SU-DHL-6 (cell line): Measurements from ENCODE around the gene NIPSNAP3A.

Source experiments
- H2AFZ ChIP-seq: fragments of 200-600 bp; sonication (generic); 2 replicates; pipeline ENCODE4 v1.6.1; 2014; ENCODE audit warnings: low read depth, mild to moderate bottlenecking, moderate library complexity, mixed read lengths, antibody characterized with exemption, low read length; ENCODE audit not compliant: severe bottlenecking
- H3F3A ChIP-seq: fragments of 200-600 bp; shearing (Covaris generic); 2 replicates; pipeline ENCODE4 v1.6.0; 2016; ENCODE audit warnings: antibody characterized with exemption, mild to moderate bottlenecking; ENCODE audit not compliant: insufficient read depth
- H3K27ac ChIP-seq: fragments of 200-600 bp; sonication (generic); 2 replicates; pipeline ENCODE4 v1.5.1; 2016; ENCODE audit warnings: low read depth, mild to moderate bottlenecking, low read length, moderate library complexity, mixed read lengths
- H3K27me3 ChIP-seq: fragments of 200-600 bp; sonication (generic), shearing (Covaris generic); 2 replicates; pipeline ENCODE4 v1.6.0; 2014; ENCODE audit warnings: mild to moderate bottlenecking, low read length
- H3K36me3 ChIP-seq: fragments of 200-600 bp; sonication (generic); 2 replicates; pipeline ENCODE4 v1.6.1; 2014; ENCODE audit warnings: mild to moderate bottlenecking, low read length, mixed read lengths
- H3K4me2 ChIP-seq: fragments of 300-600, 200-600 bp; shearing (Covaris generic), sonication (generic); 2 replicates; pipeline ENCODE4 v1.6.0; 2014; ENCODE audit warnings: low read length, low read depth, mild to moderate bottlenecking; ENCODE audit not compliant: poor library complexity, severe bottlenecking
- H3K4me3 ChIP-seq: fragments of 200-600 bp; sonication (generic); 2 replicates; pipeline ENCODE4 v1.5.1; 2014; ENCODE audit warnings: antibody characterized with exemption, low read length, mild to moderate bottlenecking, mixed read lengths; ENCODE audit not compliant: insufficient read depth, poor library complexity, severe bottlenecking
- H3K79me2 ChIP-seq: fragments of 200-600 bp; sonication (generic); 2 replicates; pipeline ENCODE4 v1.6.1; 2014; ENCODE audit warnings: mild to moderate bottlenecking, low read length, moderate library complexity; ENCODE audit not compliant: insufficient read depth
- H3K9ac ChIP-seq: fragments of 200-600 bp; sonication (generic); 2 replicates; pipeline ENCODE4 v1.7.0; 2014; ENCODE audit warnings: mild to moderate bottlenecking, low read length
- H3K9me2 ChIP-seq: fragments of 200-600 bp; sonication (generic); replicated peaks from 2 replicates; pipeline ENCODE4 v1.6.1; 2014; ENCODE audit warnings: low read length; ENCODE audit not compliant: insufficient read depth
- H3K9me3 ChIP-seq: fragments of 200-600 bp; sonication (generic); 2 replicates; pipeline ENCODE4 v1.6.1; 2014; ENCODE audit warnings: low read length, mixed read lengths; ENCODE audit not compliant: insufficient read depth
- H4K20me1 ChIP-seq: fragments of 200-600 bp; sonication (generic); 2 replicates; pipeline ENCODE4 v1.6.1; 2014; ENCODE audit warnings: low read depth, mild to moderate bottlenecking, antibody characterized with exemption, low read length, moderate library complexity, mixed read lengths
- EZH2phosphoT487 ChIP-seq: fragments of 200-600 bp; sonication (generic), shearing (Covaris generic); conservative IDR thresholded peaks from 2 replicates; pipeline ENCODE4 v1.6.1; 2018; ENCODE audit warnings: mild to moderate bottlenecking, antibody characterized with exemption, low read length, moderate library complexity, mixed read lengths
- TF ChIP-seq, protein P1 (sequence below): fragments of 200-600 bp; sonication (generic); IDR thresholded peaks from one replicate; pipeline ENCODE4 v1.5.1; 2017; ENCODE audit warnings: antibody characterized with exemption, mild to moderate bottlenecking, low read length, moderate library complexity; ENCODE audit not compliant: insufficient read depth, poor library complexity, severe bottlenecking

The NIPSNAP3A gene

DNA sequence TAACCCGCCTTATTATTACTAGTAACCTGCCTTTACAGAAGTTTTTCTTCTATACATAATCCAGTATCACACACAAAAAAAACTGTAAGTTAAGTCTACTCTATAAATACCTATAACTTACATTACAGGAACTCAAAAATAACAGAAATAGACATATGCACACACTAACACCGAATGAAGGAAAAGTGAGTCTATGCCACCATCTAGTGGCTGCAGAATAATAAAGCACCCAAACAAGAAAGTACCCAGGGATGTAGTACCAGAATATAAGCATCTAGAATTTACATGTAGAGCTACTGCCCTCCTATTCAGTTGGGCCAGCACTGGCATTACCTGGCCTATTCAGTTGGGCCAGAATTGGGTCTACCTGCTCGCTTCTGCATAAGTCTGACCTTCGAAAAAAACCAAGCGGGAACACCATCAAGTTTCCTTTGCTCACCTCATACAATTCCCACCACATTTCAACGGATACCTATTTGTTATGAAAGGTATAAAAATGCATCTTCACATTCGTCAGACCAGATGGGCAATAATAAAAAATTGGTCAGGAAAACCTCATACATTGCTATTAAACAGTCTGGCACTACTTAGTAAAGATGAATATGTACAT lies 4.0 kb upstream of the NIPSNAP3A start:
- Histone ChIP-seq H3K9me3 (no peaks in the 10 kb centered on the region), H3K4me2 (peak overlapping the region; percentile 20), H3F3A (no peaks in the 10 kb centered on the region), H3K9ac (no peak overlapping the region), H4K20me1 (no peaks in the 10 kb centered on the region), H3K36me3 (no peaks in the 10 kb centered on the region), H3K27me3 (no peaks in the 10 kb centered on the region), H3K79me2 (no peaks in the 10 kb centered on the region), H2AFZ (no peak overlapping the region), H3K9me2 (no peaks in the 10 kb centered on the region), H3K4me3 (no peak overlapping the region), H3K27ac (no peak overlapping the region)
- TF ChIP-seq EZH2phosphoT487 = no peak
- TF ChIP-seq, protein P1, sequence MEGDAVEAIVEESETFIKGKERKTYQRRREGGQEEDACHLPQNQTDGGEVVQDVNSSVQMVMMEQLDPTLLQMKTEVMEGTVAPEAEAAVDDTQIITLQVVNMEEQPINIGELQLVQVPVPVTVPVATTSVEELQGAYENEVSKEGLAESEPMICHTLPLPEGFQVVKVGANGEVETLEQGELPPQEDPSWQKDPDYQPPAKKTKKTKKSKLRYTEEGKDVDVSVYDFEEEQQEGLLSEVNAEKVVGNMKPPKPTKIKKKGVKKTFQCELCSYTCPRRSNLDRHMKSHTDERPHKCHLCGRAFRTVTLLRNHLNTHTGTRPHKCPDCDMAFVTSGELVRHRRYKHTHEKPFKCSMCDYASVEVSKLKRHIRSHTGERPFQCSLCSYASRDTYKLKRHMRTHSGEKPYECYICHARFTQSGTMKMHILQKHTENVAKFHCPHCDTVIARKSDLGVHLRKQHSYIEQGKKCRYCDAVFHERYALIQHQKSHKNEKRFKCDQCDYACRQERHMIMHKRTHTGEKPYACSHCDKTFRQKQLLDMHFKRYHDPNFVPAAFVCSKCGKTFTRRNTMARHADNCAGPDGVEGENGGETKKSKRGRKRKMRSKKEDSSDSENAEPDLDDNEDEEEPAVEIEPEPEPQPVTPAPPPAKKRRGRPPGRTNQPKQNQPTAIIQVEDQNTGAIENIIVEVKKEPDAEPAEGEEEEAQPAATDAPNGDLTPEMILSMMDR = peak; percentile 73

DNA sequence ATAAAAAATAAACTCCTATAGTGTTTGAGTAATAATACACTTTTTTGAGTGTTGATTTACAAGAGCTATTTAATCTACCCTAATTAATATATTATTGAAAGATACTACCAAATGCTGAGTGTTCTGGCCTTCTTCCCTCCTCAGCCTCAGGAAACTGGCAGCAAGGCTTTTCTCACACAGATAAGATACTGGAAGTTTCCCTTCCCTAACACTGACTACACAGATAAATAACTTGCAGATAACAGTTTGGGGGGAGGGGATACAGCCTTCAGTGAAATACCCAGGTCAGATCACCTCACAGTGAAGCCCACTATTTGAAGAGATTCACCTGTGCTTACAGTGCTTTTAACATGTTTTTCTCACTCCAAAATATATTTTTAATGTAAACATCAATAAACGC lies 1.6 kb upstream of the NIPSNAP3A start:
- no peaks in the 10 kb centered on the region for H3K27me3 ChIP-seq
- H3K9me3 ChIP-seq = no peaks in the 10 kb centered on the region
- H3K4me3 ChIP-seq = no peak overlapping the region
- H3K36me3 ChIP-seq = no peaks in the 10 kb centered on the region
- no peaks in the 10 kb centered on the region for H4K20me1 ChIP-seq
- TF ChIP-seq EZH2phosphoT487 = no peak
- TF ChIP-seq, protein P1 = no peak
- H3F3A ChIP-seq = no peaks in the 10 kb centered on the region
- H3K9me2 ChIP-seq = no peaks in the 10 kb centered on the region
- H3K79me2 ChIP-seq = no peaks in the 10 kb centered on the region
- H3K9ac ChIP-seq = no peak overlapping the region
- no peak overlapping the region for H3K27ac ChIP-seq
- no peak overlapping the region for H2AFZ ChIP-seq
- peak overlapping the region; percentile 76 for H3K4me2 ChIP-seq

GRCh38 chr9:104746285-104746684 lies 1.2 kb upstream of the NIPSNAP3A start:
- Histone ChIP-seq H3K9me3 (no peaks in the 10 kb centered on the region), H3K27ac (no peak overlapping the region), H4K20me1 (no peaks in the 10 kb centered on the region), H3K9ac (no peak overlapping the region), H3K36me3 (no peaks in the 10 kb centered on the region), H3K4me3 (peak overlapping the region; percentile 73), H3K4me2 (peak overlapping the region; percentile 76), H3F3A (no peaks in the 10 kb centered on the region), H2AFZ (no peak overlapping the region), H3K27me3 (no peaks in the 10 kb centered on the region), H3K9me2 (no peaks in the 10 kb centered on the region), H3K79me2 (no peaks in the 10 kb centered on the region)
- TF ChIP-seq, protein P1 = no peak
- no peak for TF ChIP-seq EZH2phosphoT487
